GM19025 (cell line): ENCODE measurements around the gene TAF8.

ENCODE experiments used
- ATAC-seq: cut with Tn5 transposase; IDR thresholded peaks from one replicate; pipeline ENCODE4 v1.9.1; 2021; ENCODE audit warnings: mild to moderate bottlenecking, low read depth, moderate library complexity; ENCODE audit not compliant: unreplicated experiment

TAF8 gene

DNA sequence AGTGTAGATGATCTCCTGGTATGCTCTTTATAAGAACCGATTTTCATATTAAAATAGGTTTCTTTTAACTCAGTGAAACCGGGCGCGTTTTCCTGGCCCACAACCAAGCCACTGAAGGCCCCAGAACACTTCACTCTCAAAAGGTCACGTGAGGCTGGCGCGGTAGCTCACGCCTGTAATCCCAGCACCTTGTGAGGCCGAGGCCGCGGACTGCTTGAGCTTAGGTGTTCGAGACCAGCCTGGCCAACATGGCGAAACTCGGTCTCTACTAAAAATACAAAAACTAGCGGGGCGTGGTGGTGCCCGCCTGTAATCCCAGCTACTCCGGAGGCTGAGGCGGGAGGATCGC, 402 bp upstream of the TAF8 start:
- ATAC-seq = no peak

DNA sequence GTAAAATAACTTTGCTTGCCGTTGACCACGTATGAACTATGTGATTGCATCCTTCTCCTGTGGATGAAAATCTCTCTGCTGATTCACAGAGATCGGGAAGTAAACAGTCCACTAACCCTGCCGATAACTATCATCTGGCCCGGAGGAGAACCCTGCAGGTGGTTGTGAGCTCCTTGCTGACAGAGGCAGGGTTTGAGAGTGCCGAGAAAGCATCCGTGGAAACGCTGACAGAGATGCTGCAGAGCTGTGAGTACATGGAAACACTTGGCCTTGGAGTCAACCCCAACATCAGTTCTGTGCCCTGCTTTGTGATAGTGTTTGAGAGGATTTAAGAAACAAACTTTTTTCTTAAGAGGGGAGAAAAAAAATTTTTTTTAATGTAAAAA, 937 bp downstream of the TAF8 start:
- ATAC-seq = no peak

DNA sequence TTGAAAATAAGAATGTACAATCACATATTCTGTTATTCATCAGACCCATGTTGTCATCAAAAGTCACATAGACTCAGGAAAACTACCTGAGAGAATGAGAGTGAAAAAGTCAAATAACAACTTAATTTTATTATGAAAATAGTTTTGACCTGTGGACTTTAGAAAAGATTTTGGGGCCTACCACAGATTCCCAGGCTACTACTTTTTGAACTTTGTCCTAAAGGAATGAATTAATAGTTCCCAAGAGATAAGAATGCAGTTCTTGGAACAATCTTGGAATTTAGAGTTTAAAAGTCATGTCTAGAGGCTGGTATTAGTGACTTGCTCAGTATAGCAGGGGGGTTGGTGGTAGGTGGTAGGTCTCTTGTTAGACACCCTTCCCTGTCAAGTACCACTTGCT, 3.3 kb downstream of the TAF8 start:
- ATAC-seq = no peak

DNA sequence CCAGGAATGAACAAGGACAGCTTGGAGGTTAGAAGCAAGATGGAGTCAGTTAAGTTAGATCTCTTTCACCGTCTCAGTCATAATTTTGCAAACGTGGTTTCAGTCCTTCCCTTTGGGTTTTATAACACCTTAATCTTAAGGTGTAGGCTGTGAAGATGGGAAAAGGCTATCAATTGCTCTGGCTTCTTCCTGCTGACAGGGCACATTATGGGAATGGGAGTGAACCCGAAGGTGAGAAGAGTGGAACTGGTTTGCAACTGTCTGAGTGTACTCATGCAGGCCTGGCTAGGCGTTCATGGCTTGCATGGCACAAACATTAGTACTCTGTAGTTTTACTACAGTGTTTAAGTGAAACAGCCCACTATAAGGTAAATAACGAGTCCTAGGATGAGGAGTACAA, 9.4 kb downstream of the TAF8 start:
- ATAC-seq = no peak

DNA sequence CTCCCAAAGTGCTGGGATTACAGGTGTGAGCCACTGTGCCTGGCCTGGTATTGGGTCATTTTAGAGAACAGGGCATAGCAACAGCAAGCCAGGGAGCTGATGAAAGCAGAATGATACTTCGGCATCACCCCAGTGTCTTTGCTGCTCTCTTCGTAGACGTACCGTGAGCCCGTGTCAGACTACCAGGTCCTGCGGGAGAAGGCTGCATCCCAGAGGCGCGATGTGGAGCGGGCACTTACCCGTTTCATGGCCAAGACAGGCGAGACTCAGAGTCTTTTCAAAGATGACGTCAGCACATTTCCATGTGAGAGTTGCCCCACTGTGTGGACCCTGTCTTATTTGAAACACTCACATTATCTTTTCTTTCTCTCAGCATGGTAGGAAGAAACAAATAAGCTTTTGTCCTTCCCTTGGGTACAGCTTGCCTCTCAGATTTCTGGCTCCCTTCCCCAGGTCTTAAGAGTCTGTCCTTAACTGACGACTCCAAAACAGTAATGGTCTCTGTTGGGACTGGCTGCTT, 15.9 kb downstream of the TAF8 start:
- ATAC-seq = no peak

DNA sequence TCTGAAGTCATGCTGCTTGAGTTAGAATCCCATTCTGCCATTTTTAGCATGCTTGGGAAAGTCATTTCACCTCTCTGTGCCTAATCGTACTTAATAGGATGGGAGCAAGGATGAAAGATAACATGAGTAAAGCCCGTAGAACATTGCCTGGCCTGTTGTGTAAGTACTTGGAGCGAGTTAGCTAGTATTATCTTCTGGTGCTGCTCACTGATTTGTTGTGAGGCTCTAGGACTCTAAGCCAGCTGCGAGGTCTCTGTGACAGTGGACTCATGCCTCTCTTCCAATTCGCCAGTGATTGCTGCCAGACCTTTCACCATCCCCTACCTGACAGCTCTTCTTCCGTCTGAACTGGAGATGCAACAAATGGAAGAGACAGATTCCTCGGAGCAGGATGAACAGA, 17.8 kb downstream of the TAF8 start:
- ATAC-seq = no peak

DNA sequence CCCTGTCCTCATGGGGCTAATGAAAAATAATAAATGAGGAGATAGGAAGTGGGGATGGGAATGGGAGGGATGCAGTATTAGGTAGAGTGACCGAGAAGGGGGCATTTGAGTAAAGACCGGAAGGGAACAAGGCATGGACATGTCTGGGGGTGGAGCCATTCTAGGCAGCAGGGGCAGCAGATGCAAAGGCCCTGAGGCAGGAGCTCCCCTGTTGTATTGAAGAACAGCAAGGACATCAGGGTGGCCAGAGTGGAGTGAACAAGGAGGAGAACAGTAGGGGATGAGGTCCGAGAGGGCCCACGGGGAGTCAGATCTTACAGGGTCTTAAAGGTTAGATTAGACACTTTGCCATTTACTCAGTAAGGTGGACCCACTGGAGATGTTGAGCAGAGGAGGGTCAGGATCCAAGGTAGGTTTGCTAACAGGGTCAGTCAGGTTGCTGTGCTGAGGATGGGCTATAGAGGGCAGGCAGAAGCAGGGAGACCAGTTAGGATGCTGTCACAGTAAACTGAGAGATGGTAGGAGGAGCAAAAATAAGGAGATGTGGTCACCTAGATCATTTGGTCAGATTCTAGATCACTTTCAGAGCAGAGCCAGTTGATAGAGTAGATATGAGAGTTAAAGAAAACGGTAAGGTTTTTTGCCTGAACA, 18.7 kb downstream of the TAF8 start:
- ATAC-seq = no peak

DNA sequence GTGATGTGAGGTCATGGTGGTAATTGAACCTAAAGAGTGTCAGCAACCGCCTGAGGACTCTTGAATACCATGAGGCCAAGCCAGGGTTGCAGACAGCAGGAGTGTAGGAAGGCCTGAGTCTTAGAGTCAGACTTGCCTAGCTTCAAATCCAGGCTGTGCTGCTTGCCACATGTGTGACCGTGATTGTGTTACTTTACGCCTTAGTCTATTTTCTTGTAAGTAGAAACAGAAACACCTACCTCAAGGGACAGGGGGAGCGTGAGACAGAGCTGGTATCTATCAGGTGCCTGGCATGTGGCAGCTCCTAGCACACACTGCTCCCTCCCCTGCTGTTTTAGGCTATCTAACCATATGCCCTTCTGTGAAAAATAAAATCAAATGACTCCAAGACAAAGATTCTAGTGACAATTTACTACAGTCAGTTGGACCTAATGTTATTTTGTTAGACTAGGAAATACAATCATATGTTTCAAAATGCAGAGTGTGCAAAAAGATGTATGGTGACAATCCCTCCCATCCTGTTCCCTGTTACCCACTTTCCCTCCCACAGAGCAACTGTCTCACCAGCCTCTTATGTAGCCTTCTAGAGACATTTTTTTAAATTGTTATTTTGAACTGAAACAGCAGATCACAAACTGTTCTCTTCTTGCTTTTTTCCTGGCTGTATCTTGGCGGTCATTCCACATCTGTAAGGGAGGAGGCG, 21.7 kb downstream of the TAF8 start:
- ATAC-seq = no peak

DNA sequence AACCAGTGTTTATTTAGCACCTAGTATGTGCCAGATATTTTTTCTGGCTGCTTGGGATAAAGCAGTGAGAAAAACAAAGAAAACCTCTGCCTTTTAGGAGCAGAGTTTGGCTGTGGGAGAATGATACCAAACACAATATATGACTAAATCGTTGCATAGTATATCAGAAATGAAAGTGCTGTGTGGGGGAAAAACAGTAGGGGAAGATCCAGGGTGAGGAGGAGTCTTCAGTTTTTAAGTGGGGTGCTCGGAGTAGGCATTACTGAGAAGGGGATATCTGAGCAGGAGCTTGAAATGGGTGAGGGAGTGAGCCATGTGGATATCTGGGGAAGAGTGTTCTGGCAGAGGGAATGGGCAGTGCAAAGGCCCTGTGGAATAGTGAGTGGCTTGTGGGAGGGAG, 23.0 kb downstream of the TAF8 start:
- ATAC-seq = no peak

DNA sequence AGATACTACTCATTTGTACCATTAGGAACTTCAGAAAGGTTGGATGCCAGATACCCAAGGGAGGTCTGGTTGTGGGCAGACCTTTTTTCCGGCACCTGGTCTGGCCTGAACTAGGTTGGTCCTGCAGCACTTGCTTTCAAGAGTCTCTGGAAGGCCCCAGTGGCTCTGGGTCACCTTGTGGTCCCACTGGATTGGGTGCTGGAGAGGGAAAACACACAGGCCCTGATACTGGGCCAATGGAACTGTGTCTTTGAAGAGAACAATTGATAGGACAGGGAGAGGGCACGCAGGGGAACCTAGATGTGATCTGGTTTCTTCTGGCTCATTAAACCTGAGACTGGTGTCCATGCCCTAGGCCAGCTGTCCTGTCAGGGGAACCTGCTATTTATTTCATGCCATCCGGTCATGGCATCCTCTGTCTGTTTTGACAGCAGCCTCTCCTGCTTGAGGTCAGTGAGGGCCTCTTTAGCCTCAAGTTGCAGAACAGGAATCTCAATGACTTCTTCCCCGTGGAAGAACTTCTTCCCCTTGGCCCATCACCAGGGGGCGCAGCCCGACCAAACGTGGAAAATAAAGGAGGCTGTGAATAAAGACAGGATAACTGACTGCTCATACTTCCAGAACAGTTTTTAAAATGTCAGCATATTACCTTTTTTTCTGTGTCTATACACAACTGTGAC, 25.0 kb downstream of the TAF8 start:
- no peak for ATAC-seq

DNA sequence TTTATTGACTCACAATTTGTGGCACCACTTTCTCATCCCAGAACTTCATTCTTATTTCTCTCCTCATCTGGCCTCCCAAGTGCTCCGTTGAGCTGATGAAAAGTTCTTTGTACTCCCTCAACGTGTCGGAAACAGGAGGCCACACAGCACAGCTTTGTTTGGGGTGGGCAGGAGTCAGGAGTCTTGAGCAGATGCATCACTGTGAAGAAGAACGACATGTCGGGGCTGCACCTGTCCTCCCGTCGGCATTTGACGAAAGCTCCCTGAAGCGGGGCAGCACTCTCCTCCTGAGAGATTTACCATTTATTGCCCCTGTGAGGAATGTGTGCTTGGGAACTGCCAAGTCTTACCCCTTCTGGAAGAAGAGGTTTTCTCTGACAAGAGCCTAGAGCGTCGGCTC, 28.1 kb downstream of the TAF8 start:
- no peak for ATAC-seq

DNA sequence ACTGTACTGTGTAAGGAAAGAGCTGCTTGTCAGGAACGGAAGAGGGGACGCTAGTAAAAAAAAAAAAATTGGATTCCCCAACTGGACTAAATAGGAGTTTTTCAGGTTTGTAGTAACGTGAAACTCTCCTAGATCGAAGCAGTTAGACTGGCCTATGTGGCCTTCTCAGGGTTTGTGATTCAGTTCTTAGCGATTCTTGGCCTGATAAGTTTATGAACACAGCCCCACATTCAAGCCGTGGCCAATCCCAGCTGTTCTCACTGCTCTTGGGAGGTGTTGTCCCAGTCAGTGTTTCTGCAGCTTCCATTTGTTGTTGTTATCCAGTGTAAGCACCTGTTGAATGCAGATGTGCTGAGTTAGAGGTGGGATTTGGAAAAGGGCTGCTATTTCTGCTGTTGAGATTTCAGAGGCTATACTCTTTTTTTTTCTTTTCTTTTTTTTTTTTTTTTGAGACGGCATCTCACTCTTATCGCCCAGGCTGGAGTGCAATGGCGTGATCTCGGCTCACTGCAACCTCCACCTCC, 29.7 kb downstream of the TAF8 start:
- ATAC-seq = no peak

DNA sequence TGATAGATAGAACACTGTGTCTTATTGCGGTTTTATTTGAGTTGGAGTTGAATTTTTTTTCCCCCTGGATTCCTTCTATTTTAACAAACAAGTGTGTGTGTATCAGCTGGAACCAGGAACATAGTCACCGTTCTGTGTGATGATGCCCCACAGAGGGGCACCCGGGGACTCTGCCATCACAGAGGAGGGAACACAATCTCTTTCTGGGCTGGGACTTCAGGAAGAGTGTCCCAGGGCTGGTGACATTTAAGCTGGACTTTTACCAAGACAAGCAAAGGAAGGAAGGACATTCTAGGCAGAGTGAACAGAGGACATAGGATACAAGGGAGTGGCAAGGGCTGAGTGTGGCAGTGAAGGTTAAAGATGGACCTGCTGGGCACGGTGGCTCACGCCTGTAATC, 33.2 kb downstream of the TAF8 start:
- ATAC-seq = no peak

DNA sequence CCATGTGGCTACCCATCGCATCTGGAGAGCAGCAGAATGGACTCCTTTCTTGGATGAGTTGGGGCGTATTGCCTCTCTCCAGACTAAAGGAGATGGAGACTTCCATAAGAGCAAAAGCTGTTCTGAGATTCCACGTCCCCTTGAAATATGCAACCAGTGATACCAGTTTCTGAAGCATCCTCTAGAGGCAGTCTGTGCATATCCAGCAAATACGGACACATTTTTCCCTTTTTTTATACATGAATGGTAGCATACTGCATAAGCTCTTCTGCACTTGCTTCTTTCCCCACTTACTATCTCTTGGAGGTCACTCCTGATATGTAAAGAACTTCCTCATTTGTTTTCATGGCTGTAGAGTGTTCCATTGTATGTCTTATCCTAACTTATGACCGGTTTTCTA, 34.6 kb downstream of the TAF8 start:
- ATAC-seq = no peak

DNA sequence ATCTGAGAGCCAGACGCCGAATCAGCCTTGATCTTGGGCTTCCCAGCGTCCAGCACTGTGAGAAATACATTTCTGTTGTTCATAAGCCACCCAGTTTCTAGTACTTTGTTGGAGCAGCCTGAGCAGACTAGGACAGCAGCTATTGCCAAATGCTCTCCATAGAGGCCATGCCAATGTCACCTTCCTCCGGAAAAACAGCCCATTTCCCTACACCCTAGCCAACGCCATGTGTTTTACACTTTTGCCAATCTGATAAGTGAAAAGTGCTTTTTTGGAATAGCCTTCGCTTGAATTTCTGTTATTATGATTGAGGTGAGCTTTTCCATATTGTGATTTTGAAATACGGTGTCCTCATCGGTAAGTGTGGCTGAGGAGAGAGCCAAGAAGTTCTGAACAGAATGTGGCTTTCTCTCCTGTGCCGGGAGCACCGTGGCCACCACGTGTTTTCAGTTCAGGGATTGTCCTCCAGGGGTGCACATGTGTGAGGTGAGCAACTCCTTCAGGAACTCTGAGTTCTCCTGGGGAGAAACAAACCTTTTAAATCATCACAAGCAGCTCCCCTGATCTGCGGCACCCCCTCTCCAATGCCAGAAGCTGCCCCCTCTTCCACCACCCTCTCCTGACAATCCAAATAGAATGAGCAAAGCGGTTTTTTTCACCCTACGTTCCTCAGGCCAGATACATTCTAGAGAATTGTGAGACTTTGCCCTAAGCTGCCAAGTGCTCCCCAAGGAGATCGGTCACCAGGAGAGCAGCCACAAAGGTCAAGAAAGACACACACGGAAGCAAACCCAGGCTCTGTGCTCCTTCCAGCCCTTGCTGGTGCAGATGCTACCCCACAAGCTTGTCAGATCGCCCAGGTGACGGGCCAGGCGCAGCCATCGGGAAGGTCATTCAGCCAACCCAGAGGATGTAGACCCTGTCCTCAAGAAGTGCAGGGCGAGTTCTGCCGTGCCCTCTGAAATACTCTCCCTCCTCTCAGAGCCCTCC, 36.0 kb downstream of the TAF8 start:
- ATAC-seq = no peak

DNA sequence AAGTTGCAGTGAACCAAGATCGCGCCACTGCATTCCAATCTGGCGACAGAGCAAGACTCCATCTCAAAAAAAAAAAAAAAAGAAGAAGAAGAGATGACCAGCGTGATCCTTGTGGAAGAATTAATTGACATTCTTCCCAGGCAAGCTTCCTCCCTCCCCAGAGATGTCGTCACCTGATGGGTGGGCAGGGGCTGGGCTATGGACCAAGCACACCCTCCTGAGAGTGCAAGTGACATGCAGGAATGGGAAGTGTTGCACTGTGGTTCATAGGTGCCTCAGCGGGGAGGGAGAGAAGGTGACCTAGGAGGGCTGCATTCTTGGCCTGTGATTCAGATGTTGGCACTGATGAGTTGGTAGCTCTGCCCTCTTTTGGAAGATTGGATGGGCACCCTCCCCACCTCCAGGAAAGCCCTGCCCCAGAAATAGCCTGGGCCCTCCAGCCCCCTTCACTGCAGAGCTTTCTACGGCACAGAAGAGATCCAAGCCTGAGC, 37.8 kb downstream of the TAF8 start:
- ATAC-seq = no peak

DNA sequence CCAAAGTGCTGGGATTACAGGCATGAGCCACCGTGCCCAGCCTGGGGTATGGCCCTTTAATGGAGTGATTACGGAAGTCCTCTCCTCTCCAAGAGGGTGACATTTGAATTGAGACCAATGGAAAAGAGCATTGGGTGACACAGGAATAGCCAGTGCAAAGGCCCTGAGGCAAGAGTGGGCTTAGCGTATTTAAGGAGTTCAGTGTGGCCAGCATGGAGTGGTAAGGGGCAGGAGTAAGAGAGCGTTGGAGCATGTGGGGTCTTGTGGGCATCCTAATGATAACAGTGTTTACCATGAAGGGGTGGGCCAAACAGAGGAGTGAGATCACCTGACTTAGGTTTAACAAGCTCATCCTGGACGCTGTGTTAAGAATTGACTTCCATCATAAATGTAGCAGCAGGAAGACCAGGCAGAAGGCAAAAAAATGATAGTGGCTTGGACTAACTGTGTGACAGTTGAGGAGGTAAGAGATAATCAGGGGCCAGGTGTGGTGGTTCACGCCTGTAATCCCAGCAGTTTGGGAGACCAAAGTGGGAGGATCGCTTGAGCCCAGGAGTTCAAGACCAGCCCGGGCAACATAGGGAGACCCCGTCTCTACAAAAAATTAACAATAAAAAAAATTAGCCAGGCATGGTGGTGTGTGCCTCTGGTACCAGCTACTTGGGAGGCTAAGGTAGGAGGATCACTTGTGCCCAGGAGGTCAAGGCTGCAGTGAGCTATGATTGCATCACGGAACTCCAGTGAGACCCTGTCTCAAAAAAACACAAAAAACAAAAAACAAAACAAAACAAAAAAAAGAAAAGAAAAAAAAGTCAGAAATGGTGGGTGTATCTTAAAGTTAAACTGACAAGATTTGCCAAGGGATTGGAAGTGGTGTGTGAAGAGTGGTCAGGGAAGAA, 40.7 kb downstream of the TAF8 start:
- ATAC-seq = no peak

DNA sequence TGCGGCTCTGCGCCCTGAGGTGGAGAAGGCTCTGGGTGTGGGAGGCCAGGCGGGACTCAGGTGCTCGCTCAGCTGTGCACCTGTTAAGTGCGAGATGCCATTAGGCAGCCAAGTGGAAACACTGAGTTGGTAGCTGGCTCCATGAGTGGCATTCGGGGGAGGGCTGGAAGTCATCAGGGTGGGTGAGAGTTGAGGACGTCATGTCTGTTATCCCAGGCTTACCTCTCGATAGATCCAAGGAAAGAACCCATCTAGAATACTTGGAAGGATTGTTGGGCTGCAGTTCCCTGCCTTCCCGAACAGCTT, 41.3 kb downstream of the TAF8 start:
- ATAC-seq = no peak

DNA sequence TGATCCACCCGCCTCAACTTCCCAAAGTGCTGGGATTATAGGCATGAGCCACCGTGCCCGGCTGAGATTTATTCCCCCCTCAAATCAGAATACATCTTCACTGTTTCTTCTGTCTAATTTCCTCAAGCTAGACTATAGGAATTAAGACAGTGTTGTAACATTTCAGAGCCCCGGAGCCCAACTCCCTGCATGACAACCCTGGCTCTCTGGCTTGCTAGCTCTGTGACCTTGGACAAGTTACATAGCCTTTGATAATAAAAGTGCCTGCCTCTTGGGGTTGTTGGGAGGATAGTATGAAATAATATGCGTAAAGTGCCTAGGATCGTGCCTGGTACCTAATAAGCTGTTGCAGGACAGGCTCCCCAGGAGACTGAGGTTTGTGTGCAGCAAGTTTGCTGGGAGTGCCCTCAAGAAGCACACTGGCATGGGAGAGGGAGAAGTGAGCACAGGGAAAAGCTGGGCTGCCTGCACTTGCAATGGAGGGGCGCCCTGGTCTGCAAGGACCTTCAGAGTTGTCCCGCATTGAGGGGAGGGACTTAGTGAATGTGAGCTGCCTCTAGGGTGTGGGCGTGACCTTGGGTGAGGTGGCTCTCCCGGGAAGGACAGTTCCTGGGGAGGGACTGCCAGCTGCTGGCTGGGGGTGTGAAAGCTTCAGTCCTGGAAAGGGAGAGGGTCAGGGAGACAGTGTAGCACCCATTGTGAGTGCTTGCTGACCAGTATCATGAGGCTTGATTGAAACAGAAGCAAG, 43.4 kb downstream of the TAF8 start:
- ATAC-seq = no peak
